Activated CD8-positive, alpha-beta memory T cell treated with anti-CD3 and anti-CD28 coated beads for 48 hours (primary cell): Measurements from ENCODE around the gene PMIS2.

Experiments
- DNase-seq, 3 experiments: peaks; one replicate each; pipeline ENCODE4 v3.0.0-alpha.2; 2020; ENCODE audit warnings: low read depth in 2 of 3, low spot score in 2 of 3

The PMIS2 gene

DNA sequence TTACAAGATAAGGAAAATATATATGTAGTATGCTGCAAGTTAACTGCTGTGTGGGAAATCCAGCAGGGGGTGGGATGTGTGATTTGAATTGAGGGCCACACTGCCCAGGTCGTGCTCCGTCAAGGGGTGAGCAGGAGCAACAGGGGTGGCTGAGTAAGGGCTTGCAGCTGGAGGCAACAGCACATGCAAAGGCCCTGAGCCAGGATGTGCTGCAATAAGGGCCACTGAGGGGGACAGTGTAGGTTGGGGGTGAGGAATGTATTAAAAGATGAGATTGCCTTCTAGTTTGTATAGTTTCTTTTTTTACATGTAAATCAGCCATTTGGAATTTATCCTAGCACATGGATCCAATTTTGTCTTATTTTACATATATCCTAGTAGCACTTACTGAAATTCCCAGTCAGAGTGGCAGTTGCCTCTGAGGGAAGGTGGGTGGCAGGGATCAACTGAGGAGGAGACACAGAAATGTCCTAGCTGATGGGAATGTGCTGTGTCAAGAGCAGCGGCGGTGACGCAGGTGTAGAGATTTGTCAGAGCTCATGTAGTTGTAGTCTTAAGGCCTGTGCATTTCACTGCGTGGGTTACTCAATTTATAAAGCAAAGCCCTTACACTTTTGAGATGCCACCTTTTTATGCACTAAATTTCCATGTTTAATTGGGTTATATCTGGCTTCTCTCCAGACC lies 37.5 kb downstream of the PMIS2 start:
- no peak for DNase-seq

DNA sequence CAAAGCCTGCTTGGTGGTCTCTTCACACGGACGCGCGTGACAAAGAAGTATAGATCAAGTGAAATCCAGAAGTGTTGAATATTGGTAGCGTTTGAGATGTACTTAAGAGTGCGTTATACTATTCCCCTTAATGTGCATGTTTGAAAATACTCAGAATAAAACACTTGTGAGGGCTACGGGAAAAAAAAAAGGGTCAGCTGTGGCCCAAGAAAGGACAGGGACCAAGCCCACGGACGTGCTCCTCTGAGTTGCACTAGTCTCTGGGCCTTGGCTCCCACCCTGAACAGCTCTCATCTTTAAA lies 42.2 kb downstream of the PMIS2 start:
- no peak for DNase-seq

DNA sequence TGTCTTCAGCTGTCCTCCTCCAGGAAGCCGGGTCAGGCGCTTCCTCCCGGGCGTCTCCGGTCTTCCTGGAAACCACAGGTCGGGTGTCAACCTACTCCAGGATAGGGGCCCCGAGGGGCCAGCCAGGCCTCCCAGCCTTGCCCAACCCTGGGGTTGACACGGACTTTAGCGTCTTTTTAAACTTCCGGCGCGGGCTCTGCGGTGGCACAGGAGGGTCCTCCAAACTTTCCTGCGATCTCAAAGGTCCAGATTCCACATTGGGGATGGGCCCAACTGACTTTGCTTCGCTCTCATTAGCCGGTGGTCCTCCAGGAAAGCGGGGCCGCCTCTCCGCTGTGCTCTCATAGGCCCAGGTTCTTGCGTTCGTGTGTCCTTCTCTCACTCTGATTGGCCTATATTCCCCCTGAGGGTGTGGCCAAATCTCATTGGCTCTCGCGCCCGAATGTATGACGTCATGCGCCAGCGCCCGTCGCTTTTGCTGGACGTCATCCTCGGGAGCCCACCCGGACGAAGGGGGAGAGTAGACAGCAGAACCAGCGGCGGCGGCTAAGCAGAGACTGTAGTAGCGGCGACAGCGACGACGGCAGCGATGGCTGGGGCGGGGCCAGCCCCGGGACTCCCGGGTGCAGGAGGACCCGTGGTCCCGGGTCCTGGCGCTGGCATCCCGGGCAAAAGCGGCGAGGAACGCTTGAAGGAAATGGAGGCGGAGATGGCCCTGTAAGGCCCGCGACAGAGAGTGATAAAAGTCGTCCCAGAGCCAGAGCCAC lies 42.8 kb downstream of the PMIS2 start, which contains the start of gene RBM42:
TSS of gene RBM42 (plus strand) at position 472 of the 767 bp plus-strand sequence. CDS start at position 590, 118 bp downstream.
- DNase-seq, result peak; percentile 96 to 98 (median 98)

DNA sequence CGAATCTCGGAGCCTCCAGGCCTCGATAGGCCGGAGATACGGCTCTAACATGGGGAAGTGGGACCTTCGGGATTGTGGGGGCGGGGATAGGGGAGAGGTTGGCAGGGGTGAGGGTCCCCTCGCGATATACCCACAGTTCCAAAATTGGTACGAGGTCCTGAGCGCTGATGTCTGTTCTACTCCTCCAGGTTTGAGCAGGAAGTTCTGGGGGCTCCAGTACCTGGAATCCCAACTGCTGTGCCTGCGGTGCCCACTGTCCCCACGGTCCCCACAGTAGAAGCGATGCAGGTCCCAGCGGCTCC lies 43.3 kb downstream of the PMIS2 start:
- DNase-seq, result no peak

DNA sequence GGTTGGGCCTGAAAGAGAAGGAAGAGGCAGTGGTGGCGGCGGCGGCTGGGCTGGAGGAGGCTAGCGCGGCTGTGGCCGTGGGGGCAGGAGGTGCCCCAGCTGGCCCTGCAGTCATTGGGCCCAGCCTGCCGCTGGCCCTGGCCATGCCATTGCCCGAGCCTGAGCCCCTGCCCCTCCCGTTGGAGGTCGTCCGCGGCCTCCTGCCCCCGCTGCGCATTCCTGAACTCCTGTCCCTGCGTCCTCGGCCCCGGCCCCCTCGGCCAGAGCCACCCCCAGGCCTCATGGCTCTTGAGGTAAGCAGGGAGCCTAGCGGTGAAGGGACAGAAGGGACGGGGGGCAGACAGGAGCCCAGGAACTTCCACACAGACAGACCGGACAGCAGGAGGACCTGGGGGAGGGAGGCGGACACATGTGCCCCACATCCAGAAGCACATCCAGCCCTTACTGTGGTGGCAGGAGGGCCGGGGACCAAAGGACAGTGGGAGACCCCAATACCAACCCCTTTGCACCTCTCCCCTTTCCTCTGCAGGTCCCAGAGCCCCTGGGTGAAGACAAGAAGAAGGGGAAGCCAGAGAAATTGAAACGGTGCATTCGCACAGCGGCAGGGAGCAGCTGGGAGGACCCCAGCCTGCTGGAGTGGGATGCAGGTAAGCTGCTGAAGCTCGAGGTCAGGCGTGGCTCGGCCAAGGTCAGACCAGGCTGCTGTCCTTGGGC lies 47.9 kb downstream of the PMIS2 start:
- no peak for DNase-seq

DNA sequence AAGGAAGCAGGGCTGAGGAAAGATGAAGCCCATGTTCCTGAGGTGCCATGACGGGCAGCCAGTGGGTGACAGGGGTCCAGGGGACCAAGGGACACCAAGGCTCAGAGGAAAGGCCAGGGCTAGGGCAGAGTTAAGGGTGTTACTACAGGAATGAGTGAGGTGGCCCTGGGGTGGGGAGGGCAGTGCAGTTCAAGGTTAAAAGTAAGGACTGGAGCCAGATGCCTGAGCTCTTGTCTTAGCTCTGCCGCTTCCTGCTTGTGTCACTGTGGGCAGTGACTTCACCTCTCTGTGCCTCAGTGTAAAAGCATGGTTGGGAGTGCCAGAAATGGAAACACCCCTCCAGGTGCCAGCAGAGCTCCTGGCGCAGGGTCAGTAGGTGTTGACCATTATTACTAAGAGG lies 50.7 kb downstream of the PMIS2 start:
- DNase-seq, result no peak
